Smooth muscle cell (in vitro differentiated cells): ENCODE data around the gene NPPB. TPM values are rescaled to one million over a fixed set of nuclear protein-coding genes. Genes with fewer than 3 reads are reported as not detected.

Experiments used
- DNase-seq: peaks from one replicate; lab custom pipeline; 2025; ENCODE audit not compliant: unreplicated experiment; lab: John Stamatoyannopoulos, UW
- H2AFZ ChIP-seq: fragments of 200-600 bp; sonication (generic); 2 replicates; pipeline ENCODE4 v1.6.0; 2016; ENCODE audit warnings: antibody characterized with exemption, low read depth, mild to moderate bottlenecking
- H3F3A ChIP-seq: fragments of 200-600 bp; sonication (generic); 2 replicates; pipeline ENCODE4 v1.6.0; 2017; ENCODE audit warnings: antibody characterized with exemption, low read depth
- H3K27ac ChIP-seq: fragments of 200-600 bp; sonication (generic); 2 replicates; pipeline ENCODE4 v1.5.1; 2016; ENCODE audit warnings: low read depth, mild to moderate bottlenecking
- H3K27me3 ChIP-seq: fragments of 200-600 bp; sonication (generic); 2 replicates; pipeline ENCODE4 v1.6.1; 2016; ENCODE audit warnings: low read depth, mild to moderate bottlenecking
- H3K36me3 ChIP-seq: fragments of 200-600 bp; sonication (generic); 2 replicates; pipeline ENCODE4 v1.5.1; 2016; ENCODE audit warnings: low read depth
- H3K4me1 ChIP-seq: fragments of 200-600 bp; sonication (generic); 2 replicates; pipeline ENCODE4 v1.5.1; 2016; ENCODE audit warnings: low read depth
- H3K4me2 ChIP-seq: fragments of 200-600 bp; sonication (generic); 2 replicates; pipeline ENCODE4 v1.6.0; 2016; ENCODE audit warnings: mild to moderate bottlenecking
- H3K4me3 ChIP-seq: fragments of 200-600 bp; sonication (generic); 2 replicates; pipeline ENCODE4 v1.5.1; 2016; ENCODE audit warnings: mild to moderate bottlenecking
- H3K79me2 ChIP-seq: fragments of 200-600 bp; sonication (generic); 2 replicates; pipeline ENCODE4 v1.6.0; 2016; ENCODE audit warnings: low read depth, mild to moderate bottlenecking
- H3K9ac ChIP-seq: fragments of 200-600 bp; sonication (generic); 2 replicates; pipeline ENCODE4 v1.6.0; 2016; ENCODE audit warnings: low read depth
- H3K9me3 ChIP-seq: fragments of 200-600 bp; sonication (generic); replicated peaks from 2 replicates; pipeline ENCODE4 v1.5.1; 2016; ENCODE audit warnings: low read depth
- H4K20me1 ChIP-seq: fragments of 200-600 bp; sonication (generic); 2 replicates; pipeline ENCODE4 v1.6.0; 2016; ENCODE audit warnings: low read depth
- CTCF ChIP-seq: fragments of 200-600 bp; sonication (generic); IDR thresholded peaks from 2 replicates; pipeline ENCODE4 v1.5.1; 2017; ENCODE audit warnings: borderline replicate concordance, mild to moderate bottlenecking, antibody characterized with exemption; ENCODE audit not compliant: insufficient read depth, poor library complexity, severe bottlenecking
- WGBS: methylation state at CpG from one replicate; pipeline ENCODE4 v1.1.7; 2016; ENCODE audit warnings: low lambda C conversion rate; 5-methylcytosine and 5-hydroxymethylcytosine counted together
- polyA plus RNA-seq: library from polyadenylated mRNA; unstranded; fragments of >200 nt; fragmentation: Nextera tagmentation; extraction: Ambion mirVana; gene quantifications from 2 replicates; pipeline ENCODE4 v1.2.1, GENCODE V29; 2016
- total RNA-seq: library from RNA; depleted of rRNA; stranded (reverse); fragments of >200 nt; gene quantifications from 2 replicates; pipeline ENCODE4 v1.2.3, GENCODE V29; 2014

NPPB gene
- total and polyA plus RNA-seq, 2 experiments from 2014 or later: 9.5 to 12.2 TPM

- 98% methylated on average over 20 of the region's 20 CpGs for WGBS
- H3K79me2 ChIP-seq: no peaks in the 10 kb centered on the region
Observed at GRCh38 chr1:11839727-11840705, 18.7 kb downstream of the NPPB start.

GRCh38 chr1:11838349-11839272, 20.1 kb downstream of the NPPB start:
- Histone ChIP-seq H3K4me2 (no peak overlapping the region), H3K27me3 (no peaks in the 10 kb centered on the region), H3K36me3 (no peaks in the 10 kb centered on the region), H3K4me3 (no peak overlapping the region), H3K4me1 (no peaks in the 10 kb centered on the region), H3K9ac (no peak overlapping the region), H3F3A (no peaks in the 10 kb centered on the region), H3K79me2 (no peaks in the 10 kb centered on the region), H3K27ac (no peak overlapping the region), H2AFZ (no peak overlapping the region), H3K9me3 (no peaks in the 10 kb centered on the region), H4K20me1 (peaks cover 44% of the 10 kb centered on the region)
- TF ChIP-seq CTCF: peak; percentile 90
- DNase-seq: peak; percentile 8
- 76% methylated on average over 40 of the region's 40 CpGs for WGBS

More at GRCh38 chr1:11839727-11840705, 18.7 kb downstream of the NPPB start:
- no peak overlapping the region for H3K9ac ChIP-seq
- peaks cover 55% of the 10 kb centered on the region for H4K20me1 ChIP-seq
- no peak for DNase-seq
- no peak overlapping the region for H3K27ac ChIP-seq
- H3K27me3 ChIP-seq: no peaks in the 10 kb centered on the region
- H3K4me2 ChIP-seq: no peak overlapping the region
- no peaks in the 10 kb centered on the region for H3K9me3 ChIP-seq
- no peaks in the 10 kb centered on the region for H3K36me3 ChIP-seq
- H3K4me3 ChIP-seq: no peak overlapping the region
- H3K4me1 ChIP-seq: no peaks in the 10 kb centered on the region
- no peak for TF ChIP-seq CTCF
- H3F3A ChIP-seq: no peaks in the 10 kb centered on the region
- H2AFZ ChIP-seq: no peak overlapping the region

GRCh38 chr1:11837767-11838348, 20.9 kb downstream of the NPPB start:
- Histone ChIP-seq H4K20me1 (peaks cover 41% of the 10 kb centered on the region), H3K27me3 (no peaks in the 10 kb centered on the region), H3K9me3 (no peaks in the 10 kb centered on the region), H3K79me2 (no peaks in the 10 kb centered on the region), H2AFZ (no peak overlapping the region), H3K4me3 (no peak overlapping the region), H3K4me1 (no peaks in the 10 kb centered on the region), H3K4me2 (no peak overlapping the region), H3K36me3 (no peaks in the 10 kb centered on the region), H3F3A (no peaks in the 10 kb centered on the region), H3K9ac (no peak overlapping the region), H3K27ac (no peak overlapping the region)
- no peak for DNase-seq
- no peak for TF ChIP-seq CTCF
- WGBS: 93% methylated on average over 11 of the region's 11 CpGs
